ENCODE data around the gene SLC4A1.

The SLC4A1 gene

DNA sequence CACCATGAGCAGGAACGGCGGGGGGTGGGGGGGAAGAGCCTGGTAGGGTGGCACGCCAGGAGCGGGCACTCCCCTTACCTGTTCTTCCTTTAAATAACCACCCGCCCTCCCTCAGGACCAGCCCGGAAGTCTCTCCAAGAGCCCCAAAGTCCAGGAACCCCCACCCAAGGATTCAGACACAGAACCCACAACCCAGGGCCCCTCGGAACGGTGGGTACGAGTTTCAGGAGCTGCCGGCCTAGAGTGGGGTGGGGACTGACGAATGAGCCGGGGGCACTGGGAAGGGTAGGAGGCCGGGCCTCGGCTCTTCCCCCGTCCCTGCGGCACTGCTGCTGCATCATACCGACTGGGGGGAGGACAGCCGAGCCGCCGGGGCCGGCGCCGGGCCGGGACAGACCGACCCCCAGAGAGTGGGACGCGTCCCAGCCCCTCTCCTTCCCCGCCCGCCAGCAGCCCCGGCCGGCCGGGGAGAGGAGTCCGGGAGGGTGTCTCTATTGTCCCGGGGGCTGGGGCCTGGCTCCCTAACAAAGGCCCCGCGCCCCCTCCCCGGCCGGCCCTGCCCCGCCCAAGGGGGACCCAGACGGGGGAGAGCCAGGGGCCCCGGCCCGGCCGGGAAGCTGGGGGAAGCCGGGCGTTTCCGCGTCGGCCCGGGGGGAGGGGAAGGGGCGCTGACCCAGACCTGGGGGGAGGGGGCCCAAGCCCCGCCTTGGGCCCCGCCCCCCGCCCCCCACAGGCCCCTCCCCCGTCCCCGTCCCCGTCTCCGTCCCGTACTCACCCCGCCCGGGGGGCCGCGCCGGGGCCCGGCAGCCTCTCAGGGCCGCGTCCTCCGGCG is 69.0 kb downstream of the SLC4A1 start:
- H3K4me3 ChIP-seq (ENCODE audit: low read depth, low read length) = peak overlapping the region; percentile 85

More for the DNA sequence above, 69.0 kb downstream of the SLC4A1 start:
- TF ChIP-seq, protein P1, sequence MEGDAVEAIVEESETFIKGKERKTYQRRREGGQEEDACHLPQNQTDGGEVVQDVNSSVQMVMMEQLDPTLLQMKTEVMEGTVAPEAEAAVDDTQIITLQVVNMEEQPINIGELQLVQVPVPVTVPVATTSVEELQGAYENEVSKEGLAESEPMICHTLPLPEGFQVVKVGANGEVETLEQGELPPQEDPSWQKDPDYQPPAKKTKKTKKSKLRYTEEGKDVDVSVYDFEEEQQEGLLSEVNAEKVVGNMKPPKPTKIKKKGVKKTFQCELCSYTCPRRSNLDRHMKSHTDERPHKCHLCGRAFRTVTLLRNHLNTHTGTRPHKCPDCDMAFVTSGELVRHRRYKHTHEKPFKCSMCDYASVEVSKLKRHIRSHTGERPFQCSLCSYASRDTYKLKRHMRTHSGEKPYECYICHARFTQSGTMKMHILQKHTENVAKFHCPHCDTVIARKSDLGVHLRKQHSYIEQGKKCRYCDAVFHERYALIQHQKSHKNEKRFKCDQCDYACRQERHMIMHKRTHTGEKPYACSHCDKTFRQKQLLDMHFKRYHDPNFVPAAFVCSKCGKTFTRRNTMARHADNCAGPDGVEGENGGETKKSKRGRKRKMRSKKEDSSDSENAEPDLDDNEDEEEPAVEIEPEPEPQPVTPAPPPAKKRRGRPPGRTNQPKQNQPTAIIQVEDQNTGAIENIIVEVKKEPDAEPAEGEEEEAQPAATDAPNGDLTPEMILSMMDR (IDR thresholded peaks at IDR 0.05; ENCODE audit: borderline replicate concordance, insufficient read depth, low read depth, low read length) = no peak

All from GM12875 (cell line).